IPS-NIHi11 (cell line): ENCODE results near the gene GRIK2.
"Not testable (repeated sequence)": the region's sequence is repeated elsewhere in the genome, so short reads cannot be mapped to it uniquely, and the experiment has no call there.

Experiments
- DNase-seq: peaks from one replicate; pipeline ENCODE4 v3.0.0; 2012; ENCODE audit warnings: mixed read lengths, low spot score

Gene GRIK2

DNA sequence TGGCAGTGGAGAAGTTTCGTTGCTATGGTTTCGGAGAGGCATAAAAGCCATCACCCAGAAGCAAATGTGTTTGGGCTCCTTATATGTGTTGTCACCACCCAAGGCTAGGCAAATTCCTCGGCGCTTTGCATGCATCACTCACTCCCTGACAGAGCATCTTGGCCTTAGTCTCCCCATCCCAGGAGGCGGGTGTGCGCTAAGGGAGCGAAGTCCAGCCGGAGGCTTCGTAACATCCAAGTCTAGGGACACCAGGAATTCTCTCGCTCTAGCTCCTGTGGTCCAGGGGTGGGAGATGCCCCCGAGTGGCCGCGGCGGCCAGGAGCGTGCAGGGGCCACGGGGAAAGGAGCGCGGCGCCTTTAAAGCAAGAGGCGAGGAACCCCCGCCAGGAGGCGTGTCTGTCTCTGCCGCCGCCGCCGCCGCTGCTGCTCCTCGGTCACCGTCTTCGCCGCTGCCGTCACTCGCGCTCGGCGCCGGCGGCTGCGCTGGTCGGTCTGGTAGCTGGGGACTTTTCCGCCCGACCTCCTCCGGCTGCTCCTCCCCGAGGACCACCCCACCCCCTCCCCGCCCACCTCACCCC lies at the start of gene GRIK2:
Gene GRIK2, plus strand, starts transcription at position 458 of the 578 bp plus-strand sequence.
- peak; percentile 73 for DNase-seq

DNA sequence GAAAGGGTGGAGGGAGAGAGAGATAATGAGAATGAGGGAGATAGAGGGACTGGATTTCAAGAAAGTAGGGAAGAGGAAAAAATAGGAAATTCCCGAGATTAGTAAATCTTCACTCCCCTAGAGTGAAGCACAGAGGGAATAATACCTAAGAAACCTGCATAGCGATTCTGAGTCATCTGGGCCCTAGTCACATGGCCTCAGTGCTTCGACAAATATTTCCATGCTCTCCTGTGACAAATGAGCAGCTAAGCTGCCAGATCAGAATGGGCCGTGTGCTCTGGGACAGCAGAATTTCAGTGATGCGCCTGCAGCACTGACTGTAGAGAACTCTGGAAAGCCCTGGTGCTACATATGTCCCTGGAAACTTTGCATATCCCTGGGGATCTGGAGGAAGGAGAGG lies 48.6 kb upstream of the GRIK2 start:
- no peak for DNase-seq

DNA sequence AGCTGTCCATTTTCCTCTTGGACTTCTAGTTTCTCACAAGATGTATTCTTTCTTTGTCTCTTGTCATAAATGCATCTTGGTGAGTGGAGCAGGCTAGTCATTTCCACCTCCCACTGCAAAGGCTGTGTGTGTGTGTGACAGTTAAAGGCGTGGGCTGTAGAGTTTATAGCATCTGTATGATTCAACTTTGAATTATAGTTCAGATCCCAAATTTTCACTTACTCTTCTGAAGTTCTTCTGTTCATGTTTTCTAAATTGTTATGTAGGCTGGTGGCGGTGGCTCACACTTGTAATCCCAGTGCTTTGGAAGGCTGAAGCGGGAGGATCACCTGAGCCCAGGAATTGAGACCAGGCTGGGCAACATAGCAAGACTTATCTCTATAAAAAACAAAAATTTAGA lies 44.7 kb upstream of the GRIK2 start:
- DNase-seq = no peak

DNA sequence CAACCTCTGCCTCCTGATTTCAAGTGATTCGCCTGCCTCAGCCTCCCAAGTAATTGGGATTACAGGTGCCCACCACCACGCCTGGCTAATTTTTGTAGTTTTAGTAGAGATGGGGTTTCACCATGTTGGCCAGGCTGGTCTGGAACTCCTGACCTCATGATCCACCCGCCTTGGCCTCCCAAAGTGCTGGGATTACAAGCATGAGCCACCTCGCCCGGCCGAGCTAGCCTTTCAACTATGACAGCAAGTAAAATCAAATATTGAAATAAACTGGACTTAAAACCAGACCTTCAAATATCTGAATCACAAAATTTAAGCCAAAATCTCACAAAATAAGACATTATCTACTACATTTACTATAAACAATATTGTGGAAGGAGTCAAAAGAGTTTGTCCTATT lies 42.9 kb upstream of the GRIK2 start:
- not testable (repeated sequence) for DNase-seq

DNA sequence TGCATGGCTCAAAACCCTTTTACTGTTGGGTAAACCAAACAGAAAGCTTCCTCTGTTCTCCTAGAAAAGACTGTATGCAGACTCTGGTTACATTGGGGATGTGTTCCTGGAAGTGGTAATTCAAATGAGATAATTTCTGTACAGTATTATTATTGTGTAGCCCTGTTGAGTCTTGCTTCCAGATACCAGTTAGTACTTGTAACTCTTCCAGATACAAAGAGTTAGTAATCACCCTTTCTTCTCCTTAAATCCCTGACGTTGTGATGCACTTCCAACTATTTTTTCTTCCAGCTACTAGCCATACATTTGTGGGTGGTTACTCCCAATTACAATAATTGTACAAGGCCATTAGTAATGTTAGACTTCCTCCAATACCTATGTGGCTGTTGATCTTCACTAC lies 42.3 kb upstream of the GRIK2 start:
- DNase-seq = no peak

DNA sequence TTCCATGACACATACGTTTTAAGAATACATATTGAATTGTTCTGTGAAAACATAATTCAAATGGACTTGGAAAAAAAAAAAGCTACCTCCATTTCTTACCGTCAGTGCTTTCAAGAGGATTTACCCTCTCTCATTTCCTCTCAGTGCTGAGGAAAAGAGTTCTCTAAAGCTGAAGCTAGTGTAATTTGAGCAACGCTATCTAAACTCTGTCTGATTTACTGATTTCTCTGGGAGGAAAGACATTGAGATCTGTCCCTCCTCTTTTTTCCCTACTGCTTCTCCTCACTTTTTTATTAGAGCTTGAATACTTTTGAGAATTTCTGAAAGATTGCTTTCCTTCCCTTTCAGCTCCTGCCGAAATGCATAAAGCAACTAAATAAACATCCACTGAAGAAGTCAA lies 41.2 kb upstream of the GRIK2 start:
- DNase-seq = no peak

DNA sequence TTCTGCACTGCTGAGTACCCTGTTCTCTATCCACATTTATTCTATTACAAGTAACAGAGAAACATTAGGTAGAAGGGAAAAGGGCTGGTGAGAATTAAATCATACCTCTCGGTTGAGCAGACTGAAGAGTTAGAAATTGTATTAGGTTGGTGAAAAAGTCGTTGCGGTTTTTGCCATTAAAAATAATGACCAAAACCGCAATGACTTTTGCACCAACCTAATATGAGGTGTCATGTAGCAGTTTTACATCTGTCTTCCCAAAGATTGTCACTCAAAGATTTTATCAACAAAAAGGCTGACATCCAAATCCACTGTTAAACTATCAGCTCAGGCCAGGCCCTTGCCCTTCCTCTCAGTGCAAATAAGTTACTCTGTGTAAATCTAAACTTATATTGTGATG lies 28.3 kb upstream of the GRIK2 start:
- DNase-seq = no peak

DNA sequence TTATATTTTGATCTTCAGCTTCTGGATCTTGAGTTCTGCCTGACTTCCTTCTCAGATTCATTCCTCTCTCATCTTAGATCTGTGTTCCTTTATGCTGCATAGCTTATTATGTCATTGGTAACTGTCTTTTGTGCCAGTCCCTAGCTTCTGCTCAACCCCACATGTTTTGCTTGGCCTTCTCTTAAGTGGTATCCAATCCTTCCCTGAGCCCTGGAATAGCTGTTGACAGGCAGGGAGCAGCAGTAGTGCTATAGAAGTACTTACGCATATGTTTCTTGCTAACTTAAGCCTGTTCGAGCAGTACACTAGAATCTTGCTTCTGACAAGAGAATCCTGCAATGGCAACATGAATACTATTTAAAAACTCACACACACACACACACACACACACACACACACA lies 13.6 kb upstream of the GRIK2 start:
- no peak for DNase-seq

DNA sequence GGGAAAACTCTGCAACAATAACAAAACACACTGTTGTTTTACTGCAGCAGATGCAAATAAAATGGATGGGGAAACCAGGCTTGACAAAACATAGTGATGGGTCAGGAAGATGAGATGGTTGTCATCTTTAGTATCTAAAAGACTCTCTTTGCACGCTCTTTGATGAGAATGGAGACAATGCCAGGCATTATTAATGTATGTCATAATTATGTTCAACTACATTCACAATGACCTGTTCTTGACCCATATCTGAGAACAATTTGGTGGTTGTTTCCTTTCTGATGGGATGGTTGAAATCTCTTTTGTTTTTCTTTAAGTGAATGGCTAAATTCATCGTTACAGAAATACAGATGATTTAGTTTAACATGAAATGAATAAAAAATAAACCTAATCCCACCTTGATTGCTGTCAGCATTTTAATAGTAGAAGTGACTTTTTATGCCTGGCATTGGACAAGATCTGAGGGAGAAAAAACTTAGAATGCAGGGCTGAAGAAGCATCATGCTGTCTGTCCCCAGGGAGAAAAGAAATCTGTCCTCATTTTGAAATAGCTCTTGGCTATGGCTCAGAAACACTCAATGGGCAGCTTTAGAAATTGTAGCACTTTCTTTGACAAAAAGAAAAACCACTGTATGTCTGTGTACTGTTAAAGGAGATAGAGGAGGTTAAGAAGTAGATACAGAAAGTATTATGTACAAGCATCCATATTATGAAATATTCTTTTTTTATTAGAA lies 12.4 kb upstream of the GRIK2 start:
- DNase-seq = no peak

DNA sequence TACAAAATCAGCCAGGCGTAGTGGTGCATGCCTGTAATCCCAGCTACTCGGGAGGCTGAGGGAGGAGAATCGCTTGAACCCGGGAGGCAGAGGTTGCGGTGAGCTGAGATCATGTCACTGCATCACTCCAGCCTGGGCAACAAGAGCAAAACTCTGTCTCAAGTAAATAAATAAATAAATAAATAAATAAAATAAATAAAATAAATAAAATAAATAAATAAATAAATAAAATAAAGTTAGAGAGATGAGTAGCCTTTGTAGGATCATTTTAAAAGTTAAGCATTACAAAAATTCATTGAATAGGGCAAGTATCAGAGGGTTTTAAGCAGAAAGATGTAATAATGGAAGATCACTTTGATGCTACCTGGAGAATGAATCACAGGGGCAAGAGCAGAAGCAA lies 9.8 kb upstream of the GRIK2 start:
- not testable (repeated sequence) for DNase-seq

DNA sequence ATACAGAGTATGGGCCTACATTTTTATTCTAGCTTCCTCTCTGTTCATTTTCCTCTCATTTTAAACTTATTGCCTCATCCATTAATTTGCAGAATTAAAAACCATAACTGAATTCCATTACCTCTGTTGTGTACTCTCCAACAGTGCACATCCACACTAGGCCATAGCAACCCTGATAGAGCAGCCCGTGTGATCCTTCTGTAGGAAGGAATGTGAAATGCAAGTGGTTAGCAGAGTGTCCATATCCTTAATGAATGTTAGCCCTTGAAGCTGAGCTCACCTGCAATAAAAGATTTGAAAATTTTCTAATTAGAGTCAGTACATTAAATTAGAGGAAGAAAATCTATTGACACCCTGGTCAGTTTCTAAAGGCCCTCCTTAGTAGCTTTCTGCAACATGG lies 6.5 kb upstream of the GRIK2 start:
- peak; percentile 46 for DNase-seq

DNA sequence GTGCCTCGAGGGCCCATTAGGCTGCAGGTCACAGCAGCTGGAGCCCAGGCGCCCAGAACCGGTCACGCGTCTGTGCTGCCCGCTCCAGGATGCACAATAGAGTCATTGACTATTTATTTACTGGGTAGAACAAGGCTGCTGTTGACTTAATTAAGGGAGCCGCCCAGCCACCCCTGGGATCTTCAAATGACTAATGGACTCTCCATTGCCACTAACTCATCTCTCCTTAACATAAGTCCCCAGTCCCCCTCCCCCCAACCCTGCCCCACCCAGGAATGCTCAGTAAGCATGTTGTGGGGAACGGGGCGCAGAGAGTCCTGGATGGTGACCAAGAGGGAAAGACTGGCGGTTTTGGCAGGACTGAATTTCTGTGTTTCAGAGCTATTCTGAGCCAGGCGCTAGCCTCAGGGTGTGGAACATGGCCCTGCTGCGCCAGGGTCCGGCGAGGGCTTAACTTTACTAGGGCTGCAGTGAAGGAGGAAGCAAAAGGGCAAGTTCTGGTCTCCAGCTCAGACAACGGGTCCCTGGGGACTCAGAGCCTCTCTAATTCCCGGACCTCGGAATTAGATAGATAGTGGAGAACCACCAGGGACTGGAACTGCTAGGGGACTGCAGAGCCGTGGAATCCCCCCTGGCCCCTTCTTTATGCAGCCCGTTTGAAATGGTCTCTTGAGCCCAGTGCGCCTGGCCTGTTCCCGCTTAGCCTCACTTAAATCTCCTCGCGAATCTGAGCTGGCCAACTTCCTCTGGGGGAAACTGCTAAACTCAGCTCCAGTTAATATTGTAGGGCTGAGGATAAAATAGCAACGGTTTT lies 1.5 kb upstream of the GRIK2 start:
- DNase-seq = peak; percentile 23

DNA sequence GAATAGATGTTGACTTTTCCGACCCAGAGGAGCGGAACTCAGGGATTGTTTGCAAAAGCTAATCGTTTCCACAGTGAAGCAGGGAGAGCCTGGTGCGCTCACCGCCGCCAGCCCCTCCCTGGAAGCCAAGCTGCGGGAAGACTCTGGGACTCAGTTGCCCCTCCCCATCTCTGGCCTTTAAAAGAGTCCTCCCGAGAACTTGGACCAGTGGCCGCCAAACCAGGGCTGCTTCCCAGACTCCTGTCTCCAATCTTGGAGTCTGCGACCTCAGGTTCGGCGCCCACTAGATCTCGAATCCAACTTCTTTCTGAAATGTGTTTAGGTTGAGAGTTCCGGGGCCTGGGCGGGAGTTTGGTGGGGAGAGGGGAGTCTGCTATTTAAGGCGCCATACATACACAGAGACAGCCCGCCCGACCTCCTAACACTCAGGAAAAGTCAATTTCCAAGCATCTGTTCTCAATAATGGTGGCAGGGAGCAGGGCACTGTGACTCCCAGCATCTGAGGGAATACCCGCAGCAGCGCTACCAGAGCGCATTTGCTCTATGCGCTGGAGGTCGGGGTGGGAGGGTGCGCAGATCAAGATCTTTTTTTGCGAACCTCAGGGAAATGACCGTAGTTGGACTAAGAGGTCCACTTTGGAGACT lies 800 bp upstream of the GRIK2 start:
- peak; percentile 14 for DNase-seq

DNA sequence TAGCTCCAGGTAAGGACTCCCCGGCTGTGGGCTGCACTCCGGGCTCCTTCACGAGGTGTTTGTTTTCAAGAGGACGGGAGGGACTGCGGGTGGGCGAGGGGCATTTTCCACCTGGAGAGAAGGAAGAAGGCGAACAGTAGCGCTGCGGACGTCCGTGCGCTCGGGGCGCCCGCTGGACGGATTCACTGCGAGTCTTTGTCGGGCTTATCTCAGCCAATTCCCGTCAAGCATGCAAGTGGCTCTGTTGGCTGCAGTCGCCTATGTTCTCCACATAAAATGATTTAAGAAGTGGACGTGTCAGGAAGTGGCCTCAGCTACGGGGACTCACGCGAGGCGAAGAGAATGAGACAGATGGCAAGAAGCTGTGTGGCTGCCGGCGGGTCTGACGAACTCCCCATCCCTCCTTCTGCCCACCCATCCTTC lies 332 bp downstream of the GRIK2 start:
- DNase-seq = no peak

DNA sequence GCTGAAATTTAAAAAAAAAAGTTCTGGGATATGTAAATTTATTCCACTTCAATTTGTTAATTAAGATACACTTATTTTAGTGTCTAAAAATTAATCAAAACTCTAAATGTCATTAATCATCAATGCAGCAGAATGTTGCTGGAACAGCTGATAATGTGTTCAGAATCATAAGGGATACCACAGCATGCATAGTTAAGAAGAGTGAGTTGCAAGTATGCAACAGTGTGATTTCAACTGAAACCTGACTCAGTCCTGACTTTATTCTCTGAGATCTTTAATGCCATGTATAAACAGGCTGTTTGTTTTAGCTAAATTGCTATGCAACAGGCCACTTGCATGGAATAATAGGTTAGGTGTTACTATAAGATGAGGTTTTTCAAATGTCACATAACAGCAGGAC lies 1.4 kb downstream of the GRIK2 start:
- DNase-seq = no peak

DNA sequence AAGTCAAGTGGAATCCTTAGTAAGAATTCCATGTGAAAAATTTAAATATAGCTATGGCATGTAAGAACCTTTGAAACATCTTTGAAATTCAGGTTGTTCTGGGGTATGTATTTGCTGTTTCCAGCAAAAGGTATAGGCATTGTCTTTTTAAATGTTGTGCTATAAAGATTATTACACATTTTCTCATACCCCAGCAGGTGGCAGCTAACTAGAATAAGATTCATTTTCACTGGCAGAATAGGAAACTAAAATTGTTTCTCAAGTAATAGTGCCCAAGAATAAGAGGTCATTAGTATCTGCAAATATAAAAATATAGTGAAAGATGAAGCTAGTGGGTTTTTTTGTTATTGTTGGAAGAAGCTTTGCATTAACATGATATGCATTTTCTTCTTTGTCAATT lies 1.8 kb downstream of the GRIK2 start:
- DNase-seq = no peak

DNA sequence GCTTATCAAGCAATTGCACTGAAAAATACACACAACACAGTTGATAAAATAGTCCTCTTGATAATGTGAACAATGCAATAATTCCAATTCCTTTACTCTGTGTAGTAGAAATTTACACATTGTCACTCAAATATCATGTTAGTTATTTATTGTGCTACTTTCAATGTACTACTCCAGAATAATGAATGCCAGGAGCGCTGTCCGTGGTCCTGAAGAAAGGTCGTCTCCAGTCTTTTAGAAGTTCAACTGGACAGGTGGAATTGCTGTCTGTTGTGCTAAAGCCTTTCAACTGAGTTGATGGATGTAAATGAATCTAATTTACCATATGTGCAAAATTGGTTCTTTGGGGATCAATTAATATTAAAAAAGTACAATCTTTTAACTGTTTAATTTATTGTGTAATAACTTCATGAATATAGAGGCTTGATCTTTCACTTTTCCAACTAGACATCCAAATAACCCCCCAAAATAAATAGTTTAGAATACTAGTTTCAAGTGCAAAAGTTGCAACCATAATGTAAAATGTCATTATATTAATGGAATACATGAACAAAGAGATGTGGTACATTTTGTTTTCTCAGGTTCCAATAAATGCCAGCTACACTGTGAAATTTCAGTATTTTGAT lies 3.2 kb downstream of the GRIK2 start:
- DNase-seq = peak; percentile 50

DNA sequence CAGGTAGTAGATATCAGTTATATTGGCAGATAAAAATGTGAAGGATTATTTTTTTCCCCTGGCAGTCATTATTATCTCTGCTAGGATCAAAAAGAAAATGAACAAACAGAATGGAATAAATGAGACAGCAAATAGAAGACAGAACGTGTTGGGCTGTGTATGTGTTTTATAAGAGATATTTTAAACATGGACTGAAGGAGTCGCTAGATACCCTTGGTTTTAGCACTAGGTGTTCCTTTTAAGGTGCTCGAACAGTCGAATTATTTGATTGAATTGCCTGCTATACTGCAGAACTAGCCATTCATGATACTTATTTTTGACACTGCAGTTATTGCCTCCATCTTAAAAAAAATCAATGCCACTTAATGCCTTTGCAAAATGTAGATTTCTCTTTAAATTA lies 3.7 kb downstream of the GRIK2 start:
- peak; percentile 33 for DNase-seq

DNA sequence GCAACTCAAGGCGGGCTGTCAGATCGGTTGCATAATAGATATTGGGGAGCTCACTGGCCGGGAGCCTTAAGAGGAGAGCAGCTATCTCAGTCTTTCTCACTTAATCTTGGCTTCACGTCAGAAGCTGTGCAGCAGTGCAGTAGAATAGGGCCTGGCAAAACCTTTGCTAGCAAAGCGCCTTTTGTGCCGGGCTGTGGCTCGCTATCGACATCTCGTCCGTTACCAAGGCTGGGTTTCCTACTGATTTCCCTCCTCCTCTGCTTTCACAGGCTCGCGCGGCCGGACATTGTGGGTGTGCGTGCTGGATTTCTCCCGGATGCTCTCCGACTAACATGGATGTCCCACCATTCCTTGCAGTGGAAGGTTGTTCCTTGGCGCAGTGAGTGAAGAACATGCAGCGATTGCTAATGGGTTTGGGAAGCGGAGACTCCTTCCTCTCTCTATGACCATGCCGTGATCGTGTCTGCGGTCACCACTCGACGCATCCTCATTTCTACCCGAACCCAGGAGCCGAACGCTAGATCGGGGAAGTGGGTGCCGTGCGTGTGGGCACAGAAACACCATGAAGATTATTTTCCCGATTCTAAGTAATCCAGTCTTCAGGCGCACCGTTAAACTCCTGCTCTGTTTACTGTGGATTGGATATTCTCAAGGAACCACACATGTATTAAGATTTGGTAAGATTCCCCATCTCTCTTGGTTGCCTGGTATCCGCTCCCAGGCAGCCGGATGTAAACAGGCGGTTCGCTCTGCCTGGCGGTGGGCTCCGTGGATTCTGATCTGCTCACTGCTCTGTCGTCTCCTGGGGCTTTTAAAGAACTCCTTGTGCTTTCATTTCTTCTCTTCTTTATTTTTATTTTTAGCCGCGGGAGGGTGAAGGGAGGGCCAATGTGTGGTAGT lies 5.5 kb downstream of the GRIK2 start:
- no peak for DNase-seq

DNA sequence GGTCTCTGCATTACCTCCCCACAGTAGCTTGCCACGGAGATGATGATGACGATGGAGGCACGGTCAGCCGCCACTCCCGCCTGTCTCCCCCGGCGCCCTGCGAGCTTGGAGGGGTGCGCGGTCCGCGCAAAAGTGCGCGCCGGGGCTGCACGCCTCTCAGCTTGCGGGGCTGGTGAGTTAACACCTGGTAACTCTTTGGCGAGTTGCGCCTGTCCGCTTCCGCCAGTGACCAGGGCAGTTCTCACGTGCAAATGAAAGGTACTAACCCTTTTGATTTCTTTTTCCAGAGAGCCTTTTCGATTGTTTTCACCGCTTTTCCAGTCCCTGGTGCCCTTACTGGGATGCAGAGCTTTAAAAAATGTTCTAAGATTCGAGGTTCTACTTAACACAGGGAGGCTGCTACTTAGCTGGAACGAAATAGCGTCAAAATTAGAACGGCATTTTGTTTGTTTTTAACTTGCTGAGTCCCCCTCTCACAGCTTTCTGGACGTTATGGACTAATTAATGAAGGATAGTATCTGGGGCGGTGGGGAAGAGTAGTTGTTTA lies 6.2 kb downstream of the GRIK2 start:
- no peak for DNase-seq
